Mucosa of descending colon (tissue), 3 donors: ENCODE measurements around the gene FSD2. TPM values are rescaled to one million over a fixed set of nuclear protein-coding genes. Genes with fewer than 3 reads are reported as not detected.
A peak's percentile ranks its signal among the peaks of the same experiment; 100 is the strongest.

Source experiments
- ATAC-seq: fragments of 200-7000 bp; cut with Tn5 transposase; one replicate; pipeline ENCODE4 v1.9.1; 2020; ENCODE audit warnings: mild to moderate bottlenecking, moderate library complexity
- DNase-seq, 3 donors: peaks; one replicate each; pipeline ENCODE4 v3.0.0-alpha.2; 2020
- H3K36me3 ChIP-seq: fragments of 200-600 bp; one replicate; pipeline ENCODE4 v1.8.0; 2021; ENCODE audit warnings: low read depth, mild to moderate bottlenecking
- H3K4me1 ChIP-seq: fragments of 200-600 bp; one replicate; pipeline ENCODE4 v1.8.0; 2021; ENCODE audit warnings: low read depth, mild to moderate bottlenecking
- H3K4me3 ChIP-seq: fragments of 200-600 bp; one replicate; pipeline ENCODE4 v1.8.0; 2021; ENCODE audit warnings: mild to moderate bottlenecking
- H3K9me3 ChIP-seq: fragments of 200-600 bp; one replicate; pipeline ENCODE4 v1.8.0; 2021; ENCODE audit warnings: mild to moderate bottlenecking
- intact Hi-C, 2 donors: fragments of 100-400 bp; cut with DNase I in 1 of 2; cut with micrococcal nuclease in 1 of 2; formaldehyde crosslinking; loops; one replicate each; pipeline versions ENCODE4 v1.11.0 to v1.11.1; 2022; cut with DNase I, micrococcal nuclease
- total RNA-seq, 3 donors: library from RNA; stranded (reverse); fragmentation: NEBNext Ultra II Directional in 2 of 3; extraction: Animal tissue kit (Norgen Biotek cat#: 25700) in 2 of 3; gene quantifications; one replicate each; pipeline versions ENCODE4 v1.2.1 to v1.2.4, GENCODE V29; 2021 to 2023
- TF ChIP-seq, protein P1 (sequence below): fragments of 200-600 bp; IDR thresholded peaks from one replicate; pipeline ENCODE4 v1.8.0; 2022; ENCODE audit warnings: antibody characterized with exemption, mild to moderate bottlenecking
- donor health status: DM: no; HTN: no; CAD: no; lungs with moderate emphysema.
- donor health status: DM: no; HTN: no; CAD: no.
- donor health status: DM: no; HTN: yes; CAD: no.

The FSD2 gene
- total RNA-seq, 3 donors from 2014 or later: not detected

DNA sequence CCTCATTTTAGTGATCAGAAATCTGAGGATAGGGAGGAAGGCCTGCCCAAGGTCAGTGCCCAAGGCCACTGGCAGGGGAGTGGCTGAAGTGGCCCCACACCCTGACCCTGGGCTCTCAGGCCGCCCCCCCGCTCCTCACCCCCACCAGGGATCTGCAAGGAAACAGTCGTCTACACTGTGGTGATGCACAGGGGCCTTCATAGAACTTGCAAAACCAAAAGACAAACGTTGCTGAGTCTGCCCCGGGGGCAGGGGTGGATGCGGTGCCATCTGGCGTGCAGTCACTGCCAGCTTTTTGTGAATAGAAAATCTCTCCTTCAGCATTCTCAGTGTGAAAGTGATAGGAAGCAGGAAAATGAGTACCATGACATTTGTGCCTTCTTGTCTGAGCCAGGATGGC, 44.9 kb upstream of the FSD2 start:
- no peaks in the 10 kb centered on the region for H3K9me3 ChIP-seq
- no peaks in the 10 kb centered on the region for H3K36me3 ChIP-seq
- H3K4me3 ChIP-seq: no peak overlapping the region
- DNase-seq (no peak), ATAC-seq (no peak)
- intact Hi-C loops: loop anchor here in 1 of 2 donors (10.0 kb wide), 1 partner anchor 154 kb away; no protein-coding TSS in a partner anchor
- no peaks in the 10 kb centered on the region for H3K4me1 ChIP-seq
- TF ChIP-seq, protein P1, sequence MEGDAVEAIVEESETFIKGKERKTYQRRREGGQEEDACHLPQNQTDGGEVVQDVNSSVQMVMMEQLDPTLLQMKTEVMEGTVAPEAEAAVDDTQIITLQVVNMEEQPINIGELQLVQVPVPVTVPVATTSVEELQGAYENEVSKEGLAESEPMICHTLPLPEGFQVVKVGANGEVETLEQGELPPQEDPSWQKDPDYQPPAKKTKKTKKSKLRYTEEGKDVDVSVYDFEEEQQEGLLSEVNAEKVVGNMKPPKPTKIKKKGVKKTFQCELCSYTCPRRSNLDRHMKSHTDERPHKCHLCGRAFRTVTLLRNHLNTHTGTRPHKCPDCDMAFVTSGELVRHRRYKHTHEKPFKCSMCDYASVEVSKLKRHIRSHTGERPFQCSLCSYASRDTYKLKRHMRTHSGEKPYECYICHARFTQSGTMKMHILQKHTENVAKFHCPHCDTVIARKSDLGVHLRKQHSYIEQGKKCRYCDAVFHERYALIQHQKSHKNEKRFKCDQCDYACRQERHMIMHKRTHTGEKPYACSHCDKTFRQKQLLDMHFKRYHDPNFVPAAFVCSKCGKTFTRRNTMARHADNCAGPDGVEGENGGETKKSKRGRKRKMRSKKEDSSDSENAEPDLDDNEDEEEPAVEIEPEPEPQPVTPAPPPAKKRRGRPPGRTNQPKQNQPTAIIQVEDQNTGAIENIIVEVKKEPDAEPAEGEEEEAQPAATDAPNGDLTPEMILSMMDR: no peak

GRCh38 chr15:82849556-82850512, 44.0 kb upstream of the FSD2 start:
- H3K9me3 ChIP-seq: no peaks in the 10 kb centered on the region
- H3K4me1 ChIP-seq: no peaks in the 10 kb centered on the region
- ATAC-seq: peak; percentile 96
- DNase-seq: peak; percentile 76 to 81 (median 80)
- intact Hi-C loops: loop anchor here in 1 of 2 donors (10.0 kb wide), 1 partner anchor 155 kb away; no protein-coding TSS in a partner anchor
- H3K36me3 ChIP-seq: no peaks in the 10 kb centered on the region
- TF ChIP-seq, protein P1: no peak
- H3K4me3 ChIP-seq: no peak overlapping the region

- Histone ChIP-seq H3K36me3 (no peaks in the 10 kb centered on the region), H3K4me3 (no peak overlapping the region), H3K4me1 (no peaks in the 10 kb centered on the region), H3K9me3 (no peaks in the 10 kb centered on the region)
- DNase-seq (no peak), ATAC-seq (no peak)
- TF ChIP-seq, protein P1: no peak
- intact Hi-C loops: no loop called here
These were observed 42.5 kb upstream of the FSD2 start for GRCh38 chr15:82848241-82848993.

DNA sequence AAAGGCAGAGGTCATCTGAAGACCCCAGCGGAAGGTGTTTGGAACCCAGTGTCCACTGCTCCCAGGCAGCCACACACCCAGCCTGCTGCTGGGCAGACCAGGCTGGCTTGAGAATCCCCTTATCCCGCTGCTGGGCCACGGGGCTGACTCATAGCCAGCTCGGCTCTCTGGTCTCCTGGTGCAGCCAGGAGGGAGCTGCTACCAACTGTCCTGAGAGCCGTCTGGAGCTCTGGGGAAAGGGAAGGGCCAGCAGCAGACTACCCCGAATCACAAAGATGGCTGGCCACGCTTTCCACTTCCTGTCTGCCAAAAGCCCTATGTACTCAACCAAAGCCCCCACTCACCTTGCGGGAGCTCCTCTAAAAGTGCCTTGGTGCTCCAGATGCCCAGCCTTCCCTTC, 41.8 kb upstream of the FSD2 start:
- intact Hi-C loops: no loop called here
- H3K9me3 ChIP-seq: no peaks in the 10 kb centered on the region
- ATAC-seq (no peak), DNase-seq (no peak)
- H3K4me1 ChIP-seq: no peaks in the 10 kb centered on the region
- no peak overlapping the region for H3K4me3 ChIP-seq
- H3K36me3 ChIP-seq: no peaks in the 10 kb centered on the region
- TF ChIP-seq, protein P1: no peak

DNA sequence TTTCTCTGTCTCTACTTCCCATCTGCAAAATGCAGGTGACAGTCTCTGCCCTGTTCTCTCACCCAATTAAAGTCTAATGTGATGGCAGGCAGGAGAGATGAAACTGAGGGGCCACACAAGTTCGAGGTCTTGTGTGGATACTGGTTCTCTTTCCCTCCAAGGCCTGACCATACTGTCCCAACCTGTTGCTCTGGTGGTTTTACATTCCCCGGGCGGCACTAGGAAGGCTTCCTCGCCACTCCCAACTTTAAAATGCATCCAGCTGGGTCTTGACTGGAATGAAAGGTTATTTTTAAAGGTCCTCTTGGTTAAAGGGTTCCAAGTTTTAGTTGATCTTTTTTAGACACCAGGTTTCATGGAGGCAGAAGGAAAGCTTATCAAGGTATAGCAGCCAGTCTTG, 40.8 kb upstream of the FSD2 start:
- intact Hi-C loops: no loop called here
- no peaks in the 10 kb centered on the region for H3K36me3 ChIP-seq
- H3K4me3 ChIP-seq: no peak overlapping the region

More for the DNA sequence above, 40.8 kb upstream of the FSD2 start:
- ATAC-seq (no peak), DNase-seq (no peak)
- Histone ChIP-seq H3K4me1 (no peaks in the 10 kb centered on the region), H3K9me3 (no peaks in the 10 kb centered on the region)
- TF ChIP-seq, protein P1: no peak
